OCI-LY7 (cell line): Measurements from ENCODE around the gene TXNL4B. TPM values are rescaled to one million over a fixed set of nuclear protein-coding genes. Genes with fewer than 3 reads are reported as not detected.

Source experiments
- BruUV-seq: library from RNA; stranded (reverse); fragments of 400-500 nt; replicated peaks from 2 replicates; lab custom pipeline; 2021; lab: Mats Ljungman, UMichigan
- CTCF ChIA-PET: fragments of 300-600 bp; sonication (Branson Sonifier 250); formaldehyde crosslinking; loops from one replicate; lab custom pipeline; 2022; ENCODE audit warnings: antibody characterized with exemption; ENCODE audit not compliant: unreplicated experiment; lab: Charles Lee
- POLR2A ChIA-PET: fragments of 300-600 bp; sonication (Branson Sonifier 250); formaldehyde crosslinking; loops from one replicate; lab custom pipeline; 2022; ENCODE audit warnings: antibody characterized with exemption; lab: Charles Lee
- DNase-seq: peaks from one replicate; pipeline ENCODE4 v3.0.0-alpha.2; 2015; ENCODE audit warnings: low spot score
- H2AFZ ChIP-seq: fragments of 200-600 bp; sonication (generic), shearing (Covaris generic); 2 replicates; pipeline ENCODE4 v1.6.1; 2014; ENCODE audit warnings: mild to moderate bottlenecking, antibody characterized with exemption, low read length, moderate library complexity
- H3K27ac ChIP-seq: fragments of 200-600 bp; sonication (generic); 2 replicates; pipeline ENCODE4 v1.5.1; 2014; ENCODE audit warnings: mixed run types, low read depth, mild to moderate bottlenecking, moderate library complexity, low read length, inconsistent platforms; ENCODE audit not compliant: poor library complexity, severe bottlenecking
- H3K36me3 ChIP-seq: fragments of 200-600 bp; sonication (generic); 2 replicates; pipeline ENCODE4 v1.6.1; 2014; ENCODE audit warnings: mild to moderate bottlenecking, antibody characterized with exemption, low read length, moderate library complexity, mixed read lengths; ENCODE audit not compliant: insufficient read depth
- H3K4me1 ChIP-seq: fragments of 200-600 bp; sonication (generic); 2 replicates; pipeline ENCODE4 v1.5.1; 2014; ENCODE audit warnings: mild to moderate bottlenecking, low read length; ENCODE audit not compliant: insufficient read depth, poor library complexity, severe bottlenecking
- H3K4me2 ChIP-seq: fragments of 200-600 bp; sonication (generic); 2 replicates; pipeline ENCODE4 v1.6.1; 2014; ENCODE audit warnings: mild to moderate bottlenecking, low read length
- H3K4me3 ChIP-seq: fragments of 200-600 bp; sonication (generic); 2 replicates; pipeline ENCODE4 v1.5.1; 2014; ENCODE audit warnings: mild to moderate bottlenecking, low read depth, low read length; ENCODE audit not compliant: poor library complexity, severe bottlenecking
- H3K79me2 ChIP-seq: fragments of 200-600 bp; sonication (generic); 2 replicates; pipeline ENCODE4 v1.6.1; 2016; ENCODE audit warnings: low read depth, mild to moderate bottlenecking, low read length, moderate library complexity, mixed read lengths; ENCODE audit not compliant: insufficient read depth
- H3K9me2 ChIP-seq: fragments of 200-600 bp; sonication (generic); 2 replicates; pipeline ENCODE4 v1.6.1; 2016; ENCODE audit warnings: mild to moderate bottlenecking, low read length, mixed read lengths; ENCODE audit not compliant: insufficient read depth
- H3K9me3 ChIP-seq: fragments of 200-600 bp; sonication (generic); 2 replicates; pipeline ENCODE4 v1.6.1; 2014; ENCODE audit warnings: mild to moderate bottlenecking, mixed run types, low read length, mixed read lengths
- H4K20me1 ChIP-seq: fragments of 200-600 bp; sonication (generic); 2 replicates; pipeline ENCODE4 v1.6.1; 2014; ENCODE audit warnings: mild to moderate bottlenecking, antibody characterized with exemption, low read length, moderate library complexity, mixed read lengths; ENCODE audit not compliant: insufficient read depth
- CTCF ChIP-seq: fragments of 200-600 bp; sonication (generic); conservative IDR thresholded peaks from 2 replicates; pipeline ENCODE4 v1.5.1; 2014; ENCODE audit warnings: mild to moderate bottlenecking, antibody characterized with exemption, low read length, moderate library complexity, mixed read lengths
- EZH2phosphoT487 ChIP-seq: fragments of 200-600 bp; sonication (generic); IDR thresholded peaks from 2 replicates; pipeline ENCODE4 v1.6.1; 2018; ENCODE audit warnings: low read depth, borderline replicate concordance, mild to moderate bottlenecking, mixed run types, antibody characterized with exemption, low read length, moderate library complexity, mixed read lengths
- intact Hi-C: fragments of 100-400 bp; cut with micrococcal nuclease; formaldehyde crosslinking; loops from one replicate; pipeline ENCODE4 v1.10.0; 2022; ENCODE audit not compliant: unreplicated experiment
- total RNA-seq, 2 experiments: library from RNA; depleted of rRNA in 1 of 2; stranded (reverse); fragments of >200 nt in 1 of 2; shearing (Covaris generic) in 1 of 2; gene quantifications; 2 replicates each; pipeline ENCODE4 v1.2.3, GENCODE V29; 2014 to 2022

TXNL4B gene
- total RNA-seq, 2 experiments from 2014 or later = 7.9 to 14.5 TPM

- intact Hi-C loops = loop anchor here (2.0 to 10.0 kb wide), 4 partner anchors 33 to 535 kb away; partner anchors contain the start of genes PHLPP2 and ZNF821
- Histone ChIP-seq H3K4me2 (no peak overlapping the region), H3K36me3 (peaks cover 75% of the 10 kb centered on the region), H2AFZ (no peak overlapping the region), H3K4me1 (peaks cover 21% of the 10 kb centered on the region), H3K27ac (no peak overlapping the region), H3K79me2 (peaks cover 19% of the 10 kb centered on the region), H3K9me2 (no peaks in the 10 kb centered on the region), H3K9me3 (no peaks in the 10 kb centered on the region), H3K4me3 (no peak overlapping the region), H4K20me1 (no peaks in the 10 kb centered on the region; the same call in 1 of the 2 replicates)
- ChIA-PET CTCF (no interaction called here), POLR2A (interaction anchor here (0.6 kb wide), 1 partner anchor 202 kb away, joined by 3 read pairs; no protein-coding TSS in a partner anchor)
- DNase-seq = peak; percentile 67
- TF ChIP-seq CTCF (peak; percentile 78), EZH2phosphoT487 (no peak)
- no TSS peak for BruUV-seq
Observed at GRCh38 chr16:72099377-72099818, 6.0 kb upstream of the TXNL4B start.

- ChIA-PET CTCF (no interaction called here), POLR2A (no interaction called here)
- no peak overlapping the region for H2AFZ ChIP-seq
- H3K9me3 ChIP-seq = no peaks in the 10 kb centered on the region
- BruUV-seq = no TSS peak
- TF ChIP-seq EZH2phosphoT487 = no peak
- no peak for TF ChIP-seq CTCF
- H3K4me2 ChIP-seq = no peak overlapping the region
- no peak overlapping the region for H3K4me3 ChIP-seq
- peaks cover 21% of the 10 kb centered on the region for H3K4me1 ChIP-seq
- H3K79me2 ChIP-seq = peaks cover 23% of the 10 kb centered on the region
- H4K20me1 ChIP-seq = no peaks in the 10 kb centered on the region; the same call in 1 of the 2 replicates
- H3K9me2 ChIP-seq = no peaks in the 10 kb centered on the region
- DNase-seq = no peak
- H3K36me3 ChIP-seq = peaks cover 70% of the 10 kb centered on the region
- H3K27ac ChIP-seq = no peak overlapping the region
- intact Hi-C loops = loop anchor here (2.0 to 10.0 kb wide), 4 partner anchors 32 to 534 kb away; partner anchors contain the start of genes PHLPP2 and ZNF821
Observed at GRCh38 chr16:72098936-72099335, 5.5 kb upstream of the TXNL4B start.

DNA sequence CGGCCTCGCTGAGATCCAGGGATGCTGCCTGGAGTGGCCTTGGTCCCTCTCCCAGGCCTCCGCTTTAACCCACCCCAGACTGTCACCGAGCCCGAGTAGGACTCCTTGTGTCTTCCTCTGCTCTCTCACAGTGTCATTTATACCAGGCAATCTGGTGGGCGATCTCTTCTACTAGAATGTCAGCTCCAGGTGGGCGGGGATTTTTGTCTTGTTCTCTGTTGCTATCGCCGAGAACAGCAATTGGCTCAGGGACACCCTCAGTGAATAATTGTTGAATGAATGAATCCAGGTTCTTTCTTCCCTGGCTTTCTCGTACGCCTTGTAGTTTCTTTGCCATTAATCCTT, 818 bp upstream of the TXNL4B start:
- peak; percentile 30 for DNase-seq
- Histone ChIP-seq H3K4me2 (peak overlapping the region; percentile 80), H3K9me3 (no peaks in the 10 kb centered on the region), H3K36me3 (peaks cover 44% of the 10 kb centered on the region), H3K9me2 (no peaks in the 10 kb centered on the region), H3K79me2 (peaks cover 49% of the 10 kb centered on the region), H3K27ac (peak overlapping the region; percentile 64), H3K4me1 (peaks cover 29% of the 10 kb centered on the region), H2AFZ (peak overlapping the region; percentile 74), H3K4me3 (peak overlapping the region; percentile 96), H4K20me1 (peaks cover 5% of the 10 kb centered on the region; the same call in 1 of the 2 replicates)
- ChIA-PET POLR2A (interaction anchor here (0.5 to 1.0 kb wide), 2 partner anchors 126 to 135 kb away, joined by 3 to 5 read pairs; no protein-coding TSS in a partner anchor), CTCF (no interaction called here)
- intact Hi-C loops = loop anchor here (5.0 to 10.0 kb wide), 5 partner anchors 132 to 529 kb away; partner anchors contain the start of genes ATXN1L, PHLPP2 and ZNF821
- no peak for TF ChIP-seq EZH2phosphoT487
- TF ChIP-seq CTCF = no peak
- no TSS peak for BruUV-seq
